WTC11 (cell line): Measurements from ENCODE around the gene CRABP2. TPM values are rescaled to one million over a fixed set of nuclear protein-coding genes. Genes with fewer than 3 reads are reported as not detected.

Experiments
- ATAC-seq: fragments of 200-7000 bp; cut with Tn5 transposase; 2 replicates; pipeline ENCODE4 v1.10.0; 2021; ENCODE audit warnings: mild to moderate bottlenecking, moderate library complexity
- CTCF ChIA-PET: fragments of 300-600 bp; sonication (Branson Sonifier 250); formaldehyde crosslinking; loops from one replicate; lab custom pipeline; 2021; ENCODE audit warnings: antibody characterized with exemption; lab: Charles Lee
- POLR2A ChIA-PET: fragments of 350-600 bp; sonication (Branson Sonifier 250); formaldehyde crosslinking; loops from one replicate; lab custom pipeline; 2021; ENCODE audit warnings: antibody characterized with exemption; lab: Charles Lee
- DNase-seq: peaks from one replicate; pipeline ENCODE4 v3.0.0; 2021; ENCODE audit warnings: low spot score
- H3K27ac Mint-ChIP-seq: 2 replicates; pipeline ENCODE4 v1.8.0; 2021; ENCODE audit warnings: mixed read lengths
- H3K27me3 Mint-ChIP-seq: 2 replicates; pipeline ENCODE4 v1.8.0; 2021; ENCODE audit warnings: low read depth, mild to moderate bottlenecking, moderate library complexity, mixed read lengths
- H3K36me3 Mint-ChIP-seq: 2 replicates; pipeline ENCODE4 v1.8.0; 2021; ENCODE audit warnings: mixed read lengths
- H3K4me1 Mint-ChIP-seq: 2 replicates; pipeline ENCODE4 v1.8.0; 2022; ENCODE audit warnings: mixed read lengths
- H3K4me3 Mint-ChIP-seq: 2 replicates; pipeline ENCODE4 v1.8.0; 2021; ENCODE audit warnings: mild to moderate bottlenecking, moderate library complexity, mixed read lengths
- H3K9me3 Mint-ChIP-seq: 2 replicates; pipeline ENCODE4 v1.8.0; 2021; ENCODE audit warnings: mixed read lengths
- AFF4 ChIP-seq: sonication (generic); formaldehyde crosslinking; IDR thresholded peaks from 2 replicates; pipeline ENCODE4 v1.8.1; 2023; ENCODE audit warnings: mild to moderate bottlenecking, missing genetic modification reagents, borderline replicate concordance
- CBFB ChIP-seq: sonication (generic); formaldehyde crosslinking; IDR thresholded peaks from 2 replicates; pipeline ENCODE4 v1.8.1; 2022; ENCODE audit warnings: mild to moderate bottlenecking, low read depth, missing genetic modification reagents
- ESRRA ChIP-seq: sonication (generic); formaldehyde crosslinking; IDR thresholded peaks from 2 replicates; pipeline ENCODE4 v1.8.1; 2022; ENCODE audit warnings: mild to moderate bottlenecking, missing genetic modification reagents, borderline replicate concordance
- FOXJ3 ChIP-seq: sonication (generic); formaldehyde crosslinking; IDR thresholded peaks from 2 replicates; pipeline ENCODE4 v1.9.0; 2021; ENCODE audit warnings: missing genetic modification reagents, mild to moderate bottlenecking, borderline replicate concordance
- FOXP4 ChIP-seq: sonication (generic); formaldehyde crosslinking; IDR thresholded peaks from 2 replicates; pipeline ENCODE4 v1.8.0; 2022; ENCODE audit warnings: mild to moderate bottlenecking, missing genetic modification reagents
- GABPB1 ChIP-seq: sonication (generic); formaldehyde crosslinking; IDR thresholded peaks from 2 replicates; pipeline ENCODE4 v1.8.1; 2023; ENCODE audit warnings: mild to moderate bottlenecking, missing genetic modification reagents
- GRHL2 ChIP-seq: fragments of 250-450 bp; sonication (Bioruptor Pico); IDR thresholded peaks from 2 replicates; pipeline ENCODE4 v1.8.0; 2022; ENCODE audit warnings: mild to moderate bottlenecking, moderate library complexity; ENCODE audit not compliant: insufficient replicate concordance, severe bottlenecking
- HMGA2 ChIP-seq: fragments of 250-450 bp; sonication (Bioruptor Pico); IDR thresholded peaks from 2 replicates; pipeline ENCODE4 v1.4.0; 2021; ENCODE audit warnings: mild to moderate bottlenecking, moderate library complexity
- HMGXB4 ChIP-seq: sonication (generic); formaldehyde crosslinking; IDR thresholded peaks from 2 replicates; pipeline ENCODE4 v1.8.1; 2023; ENCODE audit warnings: mild to moderate bottlenecking, moderate library complexity, missing genetic modification reagents
- NR1H2 ChIP-seq: sonication (generic); formaldehyde crosslinking; IDR thresholded peaks from 2 replicates; pipeline ENCODE4 v1.9.0; 2021; ENCODE audit warnings: mild to moderate bottlenecking, moderate library complexity, missing genetic modification reagents
- PRDM15 ChIP-seq: sonication (generic); formaldehyde crosslinking; IDR thresholded peaks from 2 replicates; pipeline ENCODE4 v1.8.0; 2022; ENCODE audit warnings: missing genetic modification reagents
- SMAD3 ChIP-seq: sonication (generic); formaldehyde crosslinking; IDR thresholded peaks from 2 replicates; pipeline ENCODE4 v1.8.0; 2022; ENCODE audit warnings: missing genetic modification reagents, mild to moderate bottlenecking, borderline replicate concordance
- SP1 ChIP-seq: sonication (generic); formaldehyde crosslinking; conservative IDR thresholded peaks from 2 replicates; pipeline ENCODE4 v1.8.1; 2022; ENCODE audit warnings: missing genetic modification reagents
- STAT6 ChIP-seq: sonication (generic); formaldehyde crosslinking; conservative IDR thresholded peaks from 2 replicates; pipeline ENCODE4 v1.8.1; 2023; ENCODE audit warnings: mild to moderate bottlenecking, low read depth, missing genetic modification reagents, moderate library complexity
- TCF7 ChIP-seq: sonication (generic); formaldehyde crosslinking; IDR thresholded peaks from 2 replicates; pipeline ENCODE4 v1.8.0; 2022; ENCODE audit warnings: mild to moderate bottlenecking, low read depth, missing genetic modification reagents, moderate library complexity
- TEAD1 ChIP-seq: sonication (generic); formaldehyde crosslinking; IDR thresholded peaks from 2 replicates; pipeline ENCODE4 v1.8.0; 2022; ENCODE audit warnings: mild to moderate bottlenecking, missing genetic modification reagents
- ZNF416 ChIP-seq: fragments of 250-450 bp; sonication (Bioruptor Pico); IDR thresholded peaks from 2 replicates; pipeline ENCODE4 v1.9.0; 2021; ENCODE audit warnings: mild to moderate bottlenecking, inconsistent platforms
- ZNF423 ChIP-seq: fragments of 250-450 bp; sonication (Bioruptor Pico); IDR thresholded peaks from 2 replicates; pipeline ENCODE4 v2.1.2; 2022; ENCODE audit warnings: mild to moderate bottlenecking, moderate library complexity
- ZSCAN18 ChIP-seq: fragments of 250-450 bp; sonication (Bioruptor Pico); IDR thresholded peaks from 2 replicates; pipeline ENCODE4 v2.1.2; 2022; ENCODE audit warnings: mild to moderate bottlenecking, moderate library complexity
- total RNA-seq: library from RNA; stranded (reverse); gene quantifications from 3 replicates; pipeline ENCODE4 v1.2.3, GENCODE V29; 2021

CRABP2 gene
- total RNA-seq, 1 experiment from 2014 or later: 135 TPM

- ChIA-PET CTCF (interaction anchor here (1.3 to 17.1 kb wide), 3 partner anchors 9 to 30 kb away, joined by 3 to 1553 read pairs (median 17); partner anchors contain the start of gene CRABP2), POLR2A (no interaction called here)
- DNase-seq (no peak), ATAC-seq (no peak)
- peaks cover 35% of the 10 kb centered on the region for H3K36me3 Mint-ChIP-seq
- no peak overlapping the region for H3K27ac Mint-ChIP-seq
- H3K27me3 Mint-ChIP-seq: no peaks in the 10 kb centered on the region; the same call in 1 of the 2 replicates
- no peaks in the 10 kb centered on the region for H3K9me3 Mint-ChIP-seq
- H3K4me1 Mint-ChIP-seq: peaks cover 45% of the 10 kb centered on the region
- H3K4me3 Mint-ChIP-seq: no peak overlapping the region
- TF ChIP-seq GRHL2 (CRISPR knock-in tag) (no peak), ZNF416 (no peak), AFF4 (CRISPR knock-in tag) (no peak), STAT6 (CRISPR knock-in tag) (no peak), HMGA2 (CRISPR knock-in tag) (no peak), FOXP4 (CRISPR knock-in tag) (no peak), PRDM15 (CRISPR knock-in tag) (no peak), TEAD1 (CRISPR knock-in tag) (no peak), CBFB (CRISPR knock-in tag) (no peak), ESRRA (CRISPR knock-in tag) (no peak), FOXJ3 (no peak), HMGXB4 (CRISPR knock-in tag) (no peak), SP1 (no peak), TCF7 (CRISPR knock-in tag) (no peak), ZSCAN18 (no peak), NR1H2 (no peak), ZNF423 (CRISPR knock-in tag) (no peak), SMAD3 (no peak), GABPB1 (CRISPR knock-in tag) (no peak)
Measured at GRCh38 chr1:156696755-156697154, 8.6 kb downstream of the CRABP2 start.
